Ishikawa (cell line): Measurements from ENCODE around the gene IPO9.

ENCODE experiments used
- CEBPB ChIP-seq: IDR thresholded peaks from 2 replicates; pipeline ENCODE4 v1.6.1; 2012
- CREB1 ChIP-seq: IDR thresholded peaks from 2 replicates; pipeline ENCODE4 v1.6.1; 2012; ENCODE audit warnings: low read depth
- EGR1 ChIP-seq: IDR thresholded peaks from 2 replicates; pipeline ENCODE4 v1.6.1; 2012
- EP300 ChIP-seq: IDR thresholded peaks from 2 replicates; pipeline ENCODE4 v1.6.1; 2012; ENCODE audit warnings: borderline replicate concordance
- YY1 ChIP-seq: IDR thresholded peaks from 2 replicates; pipeline ENCODE4 v1.6.1; 2012; ENCODE audit warnings: low read depth

GRCh38 chr1:201905234-201905890 is 76.4 kb downstream of the IPO9 start:
- TF ChIP-seq YY1 (no peak), CEBPB (no peak), CREB1 (no peak), EGR1 (no peak), EP300 (no peak)
